Choroid plexus epithelial cell (primary cell): ENCODE results near the gene GALK1.
A peak's percentile ranks its signal among the peaks of the same experiment; 100 is the strongest.
"Not testable (repeated sequence)": the region's sequence is repeated elsewhere in the genome, so short reads cannot be mapped to it uniquely, and the experiment has no call there.

Experiments used
- DNase-seq: peaks from one replicate; pipeline ENCODE4 v3.0.0-alpha.2; 2010; ENCODE audit warnings: low read depth
- H3K4me3 ChIP-seq: 2 replicates; pipeline ENCODE4 v1.5.1; 2011; ENCODE audit warnings: low read depth, mild to moderate bottlenecking, control low read depth, low read length, moderate library complexity
- CTCF ChIP-seq: conservative IDR thresholded peaks from 2 replicates; pipeline ENCODE4 v1.5.1; 2011; ENCODE audit warnings: low read depth, mild to moderate bottlenecking, control low read depth, inconsistent platforms, low read length, moderate library complexity

Gene GALK1

GRCh38 chr17:75763269-75763607, 1.8 kb downstream of the GALK1 start:
- DNase-seq = no peak
- H3K4me3 ChIP-seq = no peak overlapping the region
- TF ChIP-seq CTCF = no peak

DNA sequence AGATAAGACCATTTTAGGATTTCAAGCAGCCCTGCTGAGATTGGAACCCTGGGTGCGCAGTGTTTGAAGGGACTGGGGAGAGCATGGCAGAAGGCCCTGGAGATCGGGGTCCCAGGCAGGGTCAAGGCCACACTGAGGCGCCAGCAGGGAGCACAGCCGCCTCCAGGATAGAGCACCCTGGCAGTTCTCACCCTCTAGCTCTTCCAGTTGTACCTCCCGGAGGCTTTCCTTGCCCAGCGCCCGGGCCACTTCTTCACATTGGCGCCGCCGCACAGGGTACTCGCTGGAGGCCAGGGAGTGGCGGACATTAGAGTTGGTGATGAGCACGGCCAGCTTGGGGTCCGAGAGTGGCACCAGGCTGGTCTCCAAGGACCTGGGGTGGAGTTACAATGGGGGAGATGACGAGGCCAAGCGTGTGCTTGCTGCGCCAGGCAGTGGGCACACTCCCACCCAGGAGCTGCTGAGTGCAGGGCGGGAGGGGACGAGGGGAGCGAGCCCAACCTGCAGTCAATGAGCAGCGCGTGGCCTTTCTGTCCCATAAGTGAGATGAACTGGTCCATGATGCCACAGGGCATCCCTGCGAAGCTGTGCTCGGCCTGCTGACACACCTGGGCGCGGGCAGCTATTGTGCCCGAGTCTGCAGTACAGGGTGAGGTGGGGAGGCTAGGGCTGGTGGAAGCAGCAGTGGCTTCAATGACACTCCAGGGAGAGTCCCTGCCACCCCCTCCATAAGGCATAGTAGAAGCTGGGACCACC, 2.3 kb downstream of the GALK1 start:
- H3K4me3 ChIP-seq = no peak overlapping the region
- DNase-seq = no peak
- no peak for TF ChIP-seq CTCF

- not testable (repeated sequence) for H3K4me3 ChIP-seq, DNase-seq
Measured at GRCh38 chr17:75759978-75760640, 4.9 kb downstream of the GALK1 start.

DNA sequence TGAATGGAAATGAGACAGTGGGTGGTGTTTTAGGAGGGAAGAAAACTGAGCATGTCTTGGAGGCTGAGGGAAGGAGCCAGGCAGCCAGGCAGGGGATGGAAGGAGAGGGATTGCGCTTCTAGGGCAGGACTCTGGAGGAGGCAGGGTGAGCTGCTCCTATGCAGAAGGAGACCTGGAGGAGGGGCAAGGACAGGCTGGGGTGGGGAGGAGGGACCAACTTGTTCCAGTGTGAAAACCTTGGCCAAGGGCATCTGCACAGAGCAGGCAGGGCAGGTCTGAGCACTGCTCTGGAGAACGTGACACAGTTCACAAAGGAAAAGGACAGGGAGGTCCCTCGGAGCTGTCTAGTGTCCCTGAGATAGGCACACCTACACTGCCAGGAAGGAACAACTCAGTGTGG, 5.5 kb downstream of the GALK1 start:
- TF ChIP-seq CTCF = no peak
- DNase-seq = no peak
- H3K4me3 ChIP-seq = no peak overlapping the region

DNA sequence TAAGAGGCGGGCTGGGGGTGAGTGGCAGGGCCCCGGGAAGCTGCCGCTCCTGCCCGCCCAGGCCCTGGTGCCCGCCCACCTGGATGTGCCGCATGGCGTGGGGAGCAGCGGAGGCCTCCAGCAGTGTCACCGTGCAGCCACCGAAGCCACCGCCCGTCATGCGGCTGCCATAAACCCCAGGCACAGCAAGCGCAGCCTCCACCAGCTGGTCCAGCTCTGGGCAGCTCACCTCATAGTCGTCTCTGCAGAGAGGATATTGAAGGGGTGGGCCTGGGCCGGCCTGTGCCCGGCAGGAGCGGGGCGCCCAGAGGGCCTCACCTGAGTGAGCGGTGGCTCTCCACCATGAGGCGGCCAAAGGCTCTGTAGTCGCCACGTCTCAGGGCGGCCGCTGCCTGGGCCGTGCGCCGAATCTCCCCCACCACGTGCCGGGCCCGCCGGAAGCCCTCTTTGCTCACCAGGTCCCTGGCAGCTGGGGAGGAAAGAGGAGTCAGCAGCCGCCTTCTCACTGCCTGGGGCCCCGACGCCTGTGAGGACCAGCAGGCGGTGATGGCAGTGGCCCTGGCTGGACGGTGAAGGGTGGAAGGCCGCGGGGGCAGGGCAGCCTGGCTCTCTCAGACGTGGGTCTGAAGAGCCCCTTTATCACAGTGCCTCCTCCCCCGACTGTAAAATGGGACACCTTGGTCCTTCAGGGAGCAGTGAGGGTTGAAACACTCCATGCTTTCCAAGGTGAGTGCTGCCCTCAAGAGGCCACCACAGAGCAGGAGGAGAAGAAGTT, 6.7 kb downstream of the GALK1 start:
- peak; percentile 60 for TF ChIP-seq CTCF
- H3K4me3 ChIP-seq = no peak overlapping the region
- DNase-seq = no peak

DNA sequence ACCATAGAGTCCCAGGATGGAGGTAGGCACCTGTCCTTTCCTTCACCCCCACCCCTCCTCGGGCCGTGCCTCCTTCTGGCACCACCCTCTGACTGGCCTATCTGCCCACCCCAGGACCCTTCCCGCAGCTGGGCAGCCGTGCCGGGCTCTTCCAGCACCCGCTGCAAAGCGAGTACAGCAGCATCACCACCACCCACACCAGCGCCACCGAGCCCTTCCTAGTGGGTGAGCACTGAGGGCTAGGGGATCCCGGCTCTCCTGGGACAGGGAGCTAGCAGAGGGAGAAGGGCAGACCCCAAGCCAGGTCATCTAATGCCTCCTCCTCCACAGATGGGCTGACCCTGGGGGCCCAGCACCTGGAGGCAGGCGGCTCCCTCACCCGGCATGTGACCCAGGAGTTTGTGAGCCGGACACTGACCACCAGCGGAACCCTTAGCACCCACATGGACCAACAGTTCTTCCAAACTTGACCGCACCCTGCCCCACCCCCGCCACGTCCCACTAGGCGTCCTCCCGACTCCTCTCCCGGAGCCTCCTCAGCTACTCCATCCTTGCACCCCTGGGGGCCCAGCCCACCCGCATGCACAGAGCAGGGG, 7.8 kb downstream of the GALK1 start:
- no peak for DNase-seq

More for the DNA sequence above, 7.8 kb downstream of the GALK1 start:
- H3K4me3 ChIP-seq = no peak overlapping the region
- TF ChIP-seq CTCF = no peak
